ENCODE data around the gene PAX7. TPM values are rescaled to one million over a fixed set of nuclear protein-coding genes. Genes with fewer than 3 reads are reported as not detected.

Gene PAX7
- total and polyA plus RNA-seq, 2 donors (not counting 3 experiments of a cell fraction or from before 2014, with no cell fraction given), result not detected

DNA sequence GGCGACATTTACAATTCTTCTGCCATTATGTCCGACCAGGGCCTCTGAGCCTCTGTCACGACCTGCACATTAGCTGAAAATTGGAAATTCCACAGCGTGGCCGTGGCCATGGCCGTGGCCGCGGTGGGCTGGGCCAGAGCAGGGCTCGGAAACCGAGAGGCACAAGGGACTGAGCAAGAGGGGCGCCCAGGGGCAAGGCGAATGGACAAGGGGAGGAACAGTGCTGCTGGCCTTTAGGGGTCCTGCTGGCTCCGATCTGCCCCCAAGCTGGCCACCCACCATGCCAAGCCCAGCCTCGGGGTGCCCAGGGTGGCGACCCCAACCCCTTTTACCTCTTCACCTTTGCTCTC lies 153.8 kb downstream of the PAX7 start:
- Histone ChIP-seq H3K27me3 (ENCODE audit: control insufficient read depth in 2 of 2, insufficient read depth in 2 of 2, low read length in 2 of 2) (peaks cover 0 to 11% of the 10 kb centered on the region in 2 experiments), H3K36me3 (ENCODE audit: control insufficient read depth in 2 of 2, extremely low read depth in 1 of 2, insufficient read depth in 2 of 2, low read length in 2 of 2) (no peaks in the 10 kb centered on the region), H3K27ac (ENCODE audit: insufficient read depth, low read depth, low read length) (no peak overlapping the region), H2AFZ (ENCODE audit: low read depth, low read length) (no peak overlapping the region), H3K9me1 (replicated peaks; ENCODE audit: control insufficient read depth, extremely low read depth, insufficient read depth, low read length) (no peaks in the 10 kb centered on the region), H3K79me2 (ENCODE audit: control insufficient read depth, insufficient read depth, low read length) (no peaks in the 10 kb centered on the region), H3K9ac (replicated peaks; ENCODE audit: extremely low read depth, insufficient read depth, low read length) (no peak overlapping the region), H3K4me2 (ENCODE audit: insufficient read depth, low read length) (no peak overlapping the region), H3K9me3 (replicated peaks; ENCODE audit: control insufficient read depth, insufficient read depth, low read length) (no peaks in the 10 kb centered on the region), H3K4me3 (replicated peaks in 1 of 3; ENCODE audit: insufficient read depth in 1 of 3, low read depth in 1 of 3, low read length in 3 of 3) (no peak overlapping the region), H3K4me1 (ENCODE audit: control insufficient read depth, extremely low read depth, insufficient read depth, low read length) (no peaks in the 10 kb centered on the region), H4K20me1 (replicated peaks; ENCODE audit: control insufficient read depth, extremely low read depth, insufficient read depth, low read length) (no peaks in the 10 kb centered on the region)
- ChIA-PET POLR2A (no interaction called here), CTCF (no interaction called here)
- no peak for FAIRE-seq
- intact Hi-C loops (cut with micrococcal nuclease), result no loop called here
- DNase-seq (ENCODE audit: low read depth, low spot score), result no peak
- dilution Hi-C loops (cut with MboI; ENCODE audit: extremely low pct_ligation_motif_present, low sequenced_read_pairs), result no loop called here
- TF ChIP-seq, protein P1, sequence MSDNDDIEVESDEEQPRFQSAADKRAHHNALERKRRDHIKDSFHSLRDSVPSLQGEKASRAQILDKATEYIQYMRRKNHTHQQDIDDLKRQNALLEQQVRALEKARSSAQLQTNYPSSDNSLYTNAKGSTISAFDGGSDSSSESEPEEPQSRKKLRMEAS (IDR thresholded peaks at IDR 0.05; ENCODE audit: insufficient read depth, insufficient read length), result no peak
- TF ChIP-seq, protein P2, sequence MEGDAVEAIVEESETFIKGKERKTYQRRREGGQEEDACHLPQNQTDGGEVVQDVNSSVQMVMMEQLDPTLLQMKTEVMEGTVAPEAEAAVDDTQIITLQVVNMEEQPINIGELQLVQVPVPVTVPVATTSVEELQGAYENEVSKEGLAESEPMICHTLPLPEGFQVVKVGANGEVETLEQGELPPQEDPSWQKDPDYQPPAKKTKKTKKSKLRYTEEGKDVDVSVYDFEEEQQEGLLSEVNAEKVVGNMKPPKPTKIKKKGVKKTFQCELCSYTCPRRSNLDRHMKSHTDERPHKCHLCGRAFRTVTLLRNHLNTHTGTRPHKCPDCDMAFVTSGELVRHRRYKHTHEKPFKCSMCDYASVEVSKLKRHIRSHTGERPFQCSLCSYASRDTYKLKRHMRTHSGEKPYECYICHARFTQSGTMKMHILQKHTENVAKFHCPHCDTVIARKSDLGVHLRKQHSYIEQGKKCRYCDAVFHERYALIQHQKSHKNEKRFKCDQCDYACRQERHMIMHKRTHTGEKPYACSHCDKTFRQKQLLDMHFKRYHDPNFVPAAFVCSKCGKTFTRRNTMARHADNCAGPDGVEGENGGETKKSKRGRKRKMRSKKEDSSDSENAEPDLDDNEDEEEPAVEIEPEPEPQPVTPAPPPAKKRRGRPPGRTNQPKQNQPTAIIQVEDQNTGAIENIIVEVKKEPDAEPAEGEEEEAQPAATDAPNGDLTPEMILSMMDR (IDR thresholded peaks at IDR 0.05; ENCODE audit: extremely low read depth in 1 of 2, insufficient read depth in 1 of 2, low read depth in 1 of 2, low read length in 2 of 2), result no peak
- TF ChIP-seq FOS (IDR thresholded peaks at IDR 0.05; ENCODE audit: borderline replicate concordance, insufficient read depth, low read length) (no peak), JUN (IDR thresholded peaks at IDR 0.05; ENCODE audit: borderline replicate concordance, insufficient read depth, insufficient read length, low read depth) (no peak)
- BruUV-seq (replicated peaks), result no TSS peak

DNA sequence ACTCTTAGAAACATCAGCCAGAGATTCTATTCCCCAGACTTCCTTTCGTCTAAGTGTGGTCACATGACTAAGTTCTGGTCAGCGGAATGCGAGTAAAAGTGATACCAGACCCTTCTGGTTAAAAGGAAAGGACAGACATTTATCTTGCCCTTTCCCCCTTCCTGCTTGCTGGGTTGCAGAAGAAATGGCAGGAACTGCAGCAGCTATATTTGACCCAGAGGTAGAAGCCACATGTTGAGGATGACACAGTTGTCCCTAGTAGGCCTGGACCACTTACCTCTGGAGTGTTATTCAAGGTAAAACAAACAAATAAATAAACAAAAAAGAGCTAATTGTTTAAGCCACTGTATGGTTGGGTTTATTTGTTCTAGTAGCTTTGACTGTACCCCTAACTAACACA lies 155.5 kb downstream of the PAX7 start:
- no peak overlapping the region for H3K9ac ChIP-seq (replicated peaks; ENCODE audit: extremely low read depth, insufficient read depth, low read length)
- no peaks in the 10 kb centered on the region for H3K4me1 ChIP-seq (ENCODE audit: control insufficient read depth, extremely low read depth, insufficient read depth, low read length)
- no peak overlapping the region for H3K4me2 ChIP-seq (ENCODE audit: insufficient read depth, low read length)
- no peaks in the 10 kb centered on the region for H3K36me3 ChIP-seq (ENCODE audit: control insufficient read depth in 2 of 2, extremely low read depth in 1 of 2, insufficient read depth in 2 of 2, low read length in 2 of 2)
- H3K27me3 ChIP-seq (ENCODE audit: control insufficient read depth in 2 of 2, insufficient read depth in 2 of 2, low read length in 2 of 2), result peaks cover 0 to 11% of the 10 kb centered on the region in 2 experiments
- no peak overlapping the region for H3K27ac ChIP-seq (ENCODE audit: insufficient read depth, low read depth, low read length)
- intact Hi-C loops (cut with micrococcal nuclease) (no loop called here), dilution Hi-C loops (cut with MboI; ENCODE audit: extremely low pct_ligation_motif_present, low sequenced_read_pairs) (no loop called here)
- FAIRE-seq (no peak), DNase-seq (ENCODE audit: low read depth, low spot score) (no peak)
- no peaks in the 10 kb centered on the region for H4K20me1 ChIP-seq (replicated peaks; ENCODE audit: control insufficient read depth, extremely low read depth, insufficient read depth, low read length)
- POLR2A ChIA-PET, result no interaction called here
- no TSS peak for BruUV-seq (replicated peaks)
- H2AFZ ChIP-seq (ENCODE audit: low read depth, low read length), result no peak overlapping the region
- CTCF ChIA-PET, result interaction anchor here (0.9 to 1.4 kb wide), 2 partner anchors 12 to 189 kb away, joined by 3 read pairs; no protein-coding TSS in a partner anchor
- H3K9me3 ChIP-seq (replicated peaks; ENCODE audit: control insufficient read depth, insufficient read depth, low read length), result no peaks in the 10 kb centered on the region
- H3K79me2 ChIP-seq (ENCODE audit: control insufficient read depth, insufficient read depth, low read length), result no peaks in the 10 kb centered on the region
- TF ChIP-seq GATA2 (IDR thresholded peaks at IDR 0.05; ENCODE audit: insufficient read depth, insufficient read length, low read depth, low read length) (no peak), EZH2 (IDR thresholded peaks at IDR 0.05; ENCODE audit: borderline replicate concordance, low read depth, low read length, severe bottlenecking) (no peak), MYC (IDR thresholded peaks at IDR 0.05; ENCODE audit: low read depth, low read length) (no peak), JUN (IDR thresholded peaks at IDR 0.05; ENCODE audit: borderline replicate concordance, insufficient read depth, insufficient read length, low read depth) (no peak), FOS (IDR thresholded peaks at IDR 0.05; ENCODE audit: borderline replicate concordance, insufficient read depth, low read length) (no peak), POLR2A (IDR thresholded peaks at IDR 0.05; ENCODE audit: low read depth, low read length) (no peak), POLR2AphosphoS5 (IDR thresholded peaks at IDR 0.05; ENCODE audit: insufficient read depth, low read depth, low read length) (no peak)
- TF ChIP-seq, protein P2 (IDR thresholded peaks at IDR 0.05; ENCODE audit: extremely low read depth in 1 of 2, insufficient read depth in 1 of 2, low read depth in 1 of 2, low read length in 2 of 2), result no peak
- TF ChIP-seq, protein P1 (IDR thresholded peaks at IDR 0.05; ENCODE audit: insufficient read depth, insufficient read length), result no peak
- H3K9me1 ChIP-seq (replicated peaks; ENCODE audit: control insufficient read depth, extremely low read depth, insufficient read depth, low read length), result no peaks in the 10 kb centered on the region
- no peak overlapping the region for H3K4me3 ChIP-seq (replicated peaks in 1 of 3; ENCODE audit: insufficient read depth in 1 of 3, low read depth in 1 of 3, low read length in 3 of 3)
